ENCODE results near the gene EXPH5.

Gene EXPH5

DNA sequence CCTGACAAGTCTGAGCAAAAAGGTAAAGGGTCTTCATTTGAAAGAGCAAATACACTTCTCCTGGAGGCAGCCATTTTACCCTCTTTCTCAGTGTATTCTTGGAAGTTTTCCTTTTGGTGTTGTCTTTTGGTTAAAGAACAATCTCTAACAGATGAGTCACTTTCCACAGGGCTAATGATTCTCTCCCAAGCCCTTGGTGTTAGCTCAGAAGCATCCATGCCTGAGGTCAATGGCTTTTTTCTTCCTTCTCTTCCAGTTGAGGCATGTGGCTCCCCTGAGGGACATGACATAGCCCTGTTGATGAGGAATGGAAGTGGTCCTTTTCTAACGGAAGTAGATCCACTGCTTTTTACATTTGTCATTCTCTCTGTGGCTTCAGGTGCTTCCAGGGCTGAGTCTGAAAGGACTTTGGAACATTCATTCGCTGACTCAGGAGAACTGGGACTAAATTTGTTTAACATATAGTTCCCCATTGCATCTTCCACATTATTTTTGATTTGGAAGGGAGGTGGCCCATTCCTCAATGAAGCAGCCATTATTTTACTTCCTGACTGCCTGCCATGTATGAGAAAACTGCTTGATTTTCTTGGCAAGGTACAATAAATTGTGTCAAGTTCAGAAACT lies 81.6 kb downstream of the EXPH5 start:
- DNase-seq (ENCODE audit: low spot score), result no peak

DNA sequence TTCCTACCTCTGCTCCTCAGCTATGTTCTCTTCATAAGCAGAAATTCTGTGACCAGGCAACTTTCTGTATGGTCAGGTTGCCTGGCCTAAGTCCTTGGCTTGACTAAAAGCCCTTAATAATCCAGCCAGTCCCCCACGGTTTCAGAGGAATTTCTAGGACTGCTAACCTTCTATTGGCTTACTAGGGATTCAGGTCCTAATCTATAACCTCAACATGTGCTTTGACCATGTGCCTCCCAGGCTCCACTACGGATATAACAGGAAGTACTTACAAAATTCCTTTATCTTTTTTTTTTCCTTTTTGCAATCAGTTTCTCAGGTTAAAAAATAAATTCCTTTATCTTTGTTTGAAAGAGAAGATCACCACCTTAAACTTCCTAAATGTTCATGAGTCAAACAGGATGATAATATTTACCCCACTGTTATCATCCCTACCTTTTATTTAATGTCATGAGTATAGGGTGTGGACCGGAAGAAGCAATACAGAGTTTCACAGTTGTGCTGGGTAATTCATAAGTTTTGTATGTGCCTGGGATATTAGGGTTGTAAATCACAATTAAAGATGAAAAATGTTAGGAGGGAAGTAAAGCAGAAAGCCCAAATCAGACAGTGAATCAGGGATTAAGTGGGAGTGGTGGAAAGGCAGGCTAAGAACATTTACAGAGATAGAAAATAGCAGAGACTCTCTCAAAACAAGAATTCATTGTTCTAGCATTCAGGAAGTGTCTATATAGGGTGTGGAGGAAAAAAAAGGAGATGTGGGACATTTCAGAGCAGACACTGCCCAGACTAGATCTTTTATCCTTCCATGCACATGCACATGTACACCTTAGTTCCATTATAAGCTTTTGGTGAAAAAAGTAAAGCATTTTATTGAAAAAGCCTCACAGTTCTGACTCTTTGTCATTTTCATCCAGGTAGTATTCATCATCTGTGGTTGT lies 84.6 kb downstream of the EXPH5 start:
- no peak for DNase-seq (ENCODE audit: low spot score)

GRCh38 chr11:108501396-108501795 lies 92.2 kb downstream of the EXPH5 start:
- DNase-seq (ENCODE audit: low spot score), result no peak

DNA sequence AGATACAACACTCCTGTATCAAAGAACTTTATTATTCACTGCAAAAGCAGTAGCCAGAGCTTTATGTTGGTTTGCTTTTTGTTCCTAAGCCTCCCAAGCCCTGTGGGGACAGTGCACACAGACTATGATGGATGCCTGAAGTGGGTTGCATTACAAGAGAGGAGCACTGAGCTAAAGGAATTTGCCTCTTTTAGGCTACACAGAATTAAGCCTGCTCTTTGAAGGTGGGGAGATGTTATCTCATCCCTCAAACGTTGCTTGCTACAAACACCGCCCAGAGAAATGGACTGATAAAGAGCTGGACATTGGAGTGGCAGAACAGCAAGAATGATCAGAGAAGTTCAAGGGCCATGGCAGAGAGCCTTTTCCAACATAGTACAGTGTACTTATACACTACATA lies 92.8 kb downstream of the EXPH5 start:
- DNase-seq (ENCODE audit: low spot score), result no peak

- DNase-seq (ENCODE audit: low spot score), result no peak
Observed at GRCh38 chr11:108500169-108500568, 93.4 kb downstream of the EXPH5 start.

DNA sequence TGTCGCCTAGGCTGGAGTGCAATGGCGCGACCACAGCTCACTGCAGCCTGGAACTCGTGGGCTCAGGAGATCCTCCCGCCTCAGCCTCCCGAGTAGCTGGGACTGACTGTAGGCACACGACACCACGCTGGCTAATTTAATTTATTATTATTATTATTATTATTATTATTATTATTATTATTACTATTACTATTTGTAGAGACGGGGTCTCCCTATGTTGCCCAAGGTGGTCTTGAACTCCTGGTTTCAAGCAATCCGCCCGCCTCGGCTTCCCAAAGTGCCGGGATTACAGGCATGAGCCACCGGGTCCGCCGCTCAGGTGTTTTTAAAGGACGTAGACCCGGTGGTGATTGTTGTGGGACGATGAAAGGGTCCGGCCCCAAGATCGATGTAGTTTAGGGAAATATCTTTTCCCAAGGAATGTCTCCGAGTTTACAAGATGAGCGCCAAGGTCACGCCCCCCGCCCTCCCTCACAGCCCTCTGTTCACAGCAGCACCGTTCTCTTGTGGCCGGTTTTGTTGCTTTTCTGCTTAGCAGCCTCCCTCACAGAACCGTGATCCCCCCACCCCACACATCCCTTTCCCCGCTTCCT lies 94.7 kb downstream of the EXPH5 start:
- no peak for DNase-seq (ENCODE audit: low spot score)

- DNase-seq (ENCODE audit: low spot score), result peak; percentile 58
Observed at GRCh38 chr11:108498046-108498815, 95.3 kb downstream of the EXPH5 start, which contains the start of gene POGLUT3. Gene POGLUT3 (minus strand): TSS chr11:108498384. CDS start chr11:108498366, 18 bp downstream.

DNA sequence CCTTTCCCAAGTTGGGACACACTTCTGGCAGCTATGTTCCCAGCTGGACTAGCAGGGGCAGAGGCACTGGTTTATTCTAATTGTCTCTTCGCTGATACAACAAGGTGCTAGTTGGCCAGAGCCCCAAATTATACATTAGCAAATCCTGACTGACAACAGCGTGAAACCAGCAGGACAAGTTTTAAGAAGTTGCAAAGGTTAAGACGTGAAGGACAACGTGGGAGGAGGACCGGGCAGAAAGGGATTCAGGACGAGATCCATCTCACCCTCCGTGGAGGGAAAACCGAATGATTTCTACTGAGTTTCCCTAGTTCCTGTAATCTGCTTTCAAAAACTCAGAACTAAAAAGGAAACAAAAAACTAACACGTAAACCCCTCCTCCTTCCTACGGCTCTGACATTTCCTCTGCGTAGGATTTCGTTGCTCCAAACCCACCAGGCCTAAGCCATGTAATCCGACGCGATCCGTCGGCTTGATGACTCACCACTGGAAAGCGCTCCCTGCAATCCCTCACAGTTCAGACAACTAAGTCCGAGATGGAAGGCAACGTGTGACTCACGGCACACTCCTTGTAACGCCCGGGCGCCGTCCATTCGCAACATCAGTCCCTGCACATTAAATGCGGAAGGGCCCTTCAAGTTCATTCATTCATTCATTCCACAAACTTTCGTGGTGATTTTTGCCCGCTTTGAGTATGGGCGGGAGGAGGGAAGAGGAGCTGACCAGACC lies 96.1 kb downstream of the EXPH5 start:
- peak; percentile 54 for DNase-seq (ENCODE audit: low spot score)

DNA sequence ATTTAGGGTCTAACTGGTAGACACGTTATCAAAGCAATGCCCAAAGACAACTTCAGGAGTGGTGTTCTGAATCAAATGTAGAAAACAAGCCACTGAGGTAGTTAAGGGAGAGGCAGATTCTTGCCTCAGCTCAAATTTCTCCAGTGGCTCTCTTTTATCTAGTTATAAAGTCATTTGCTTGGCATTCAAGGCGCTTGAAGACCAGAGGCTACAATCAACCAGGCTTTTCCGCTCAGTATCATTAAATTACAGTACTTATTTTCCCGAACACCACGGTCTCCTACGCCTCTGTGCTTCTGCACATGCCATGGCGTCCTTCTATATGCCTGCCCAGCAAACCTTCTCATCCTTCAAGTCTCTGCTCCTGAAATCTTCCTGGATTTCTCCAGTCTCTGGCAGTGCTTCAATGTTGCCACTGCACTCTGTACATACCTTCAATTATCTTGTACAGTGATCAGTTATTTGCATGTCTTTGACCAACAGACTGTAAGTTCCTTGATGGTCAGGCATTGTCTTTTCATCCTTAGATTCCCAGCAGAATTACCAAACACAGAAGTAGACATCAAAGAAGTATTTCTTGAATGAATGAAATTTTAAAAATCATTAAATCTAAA lies 96.8 kb downstream of the EXPH5 start:
- DNase-seq (ENCODE audit: low spot score), result no peak

DNA sequence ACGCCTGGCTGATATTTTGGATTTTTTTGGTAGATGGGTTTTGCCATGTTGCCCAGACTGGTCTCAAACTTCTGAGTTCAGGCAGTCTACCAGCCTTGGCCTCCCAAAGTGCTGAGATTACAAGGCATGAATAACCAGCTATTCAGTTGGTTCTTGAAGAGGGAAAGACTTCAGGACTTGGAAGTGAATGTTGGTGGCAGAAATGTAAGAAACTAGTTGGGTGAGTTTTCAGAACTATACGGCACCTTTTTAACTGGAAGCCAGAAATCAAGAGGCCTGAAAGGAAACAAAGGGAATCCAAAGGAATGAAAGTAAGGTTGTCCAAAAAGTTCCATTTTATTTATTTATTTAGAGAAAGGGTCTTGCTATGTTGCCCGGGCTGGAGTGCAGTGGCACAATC lies 98.2 kb downstream of the EXPH5 start:
- DNase-seq (ENCODE audit: low spot score), result no peak

DNA sequence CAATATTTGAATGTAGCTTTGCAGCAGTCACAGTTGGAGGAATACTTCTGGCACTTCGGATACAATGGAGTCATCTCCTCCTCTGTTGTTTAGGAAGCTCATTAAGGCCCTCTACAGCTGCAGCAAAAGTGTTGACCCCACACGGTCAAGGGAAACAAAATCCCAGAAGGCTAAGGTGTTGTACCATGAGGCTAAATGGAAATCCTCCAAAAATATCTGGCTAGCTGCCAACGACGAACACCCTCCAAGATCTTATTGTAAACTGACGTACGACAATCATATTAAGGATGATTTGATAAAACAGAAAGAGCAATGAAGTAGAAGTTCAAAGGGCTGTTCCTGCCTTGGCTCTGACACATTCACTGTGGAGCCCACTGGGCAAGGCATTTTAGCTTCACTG lies 99.4 kb downstream of the EXPH5 start:
- no peak for DNase-seq (ENCODE audit: low spot score)

DNA sequence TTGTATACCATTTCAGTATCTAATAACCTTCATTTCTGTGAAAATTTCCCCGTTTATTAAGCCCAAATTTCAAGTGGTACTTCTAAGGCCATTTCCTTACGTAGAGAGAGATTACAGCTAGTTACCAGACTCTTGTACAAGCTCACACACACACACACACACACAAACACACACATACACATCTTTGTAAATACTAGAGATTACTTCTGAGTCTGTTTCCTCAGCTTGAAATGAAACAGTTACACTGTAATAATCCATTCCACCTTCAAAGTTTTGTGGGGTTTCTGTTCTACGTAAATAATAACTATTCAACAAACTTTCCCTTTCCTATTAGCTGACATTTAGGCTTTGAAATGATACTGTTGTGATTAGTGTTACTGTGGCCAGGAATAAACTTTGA lies 101.6 kb downstream of the EXPH5 start:
- no peak for DNase-seq (ENCODE audit: low spot score)

- no peak for DNase-seq (ENCODE audit: low spot score)
Observed at GRCh38 chr11:108486828-108487227, 106.7 kb downstream of the EXPH5 start.

GRCh38 chr11:108486331-108486730 lies 107.2 kb downstream of the EXPH5 start:
- DNase-seq (ENCODE audit: low spot score), result no peak

GRCh38 chr11:108483163-108483562 lies 110.4 kb downstream of the EXPH5 start:
- DNase-seq (ENCODE audit: low spot score), result no peak

DNA sequence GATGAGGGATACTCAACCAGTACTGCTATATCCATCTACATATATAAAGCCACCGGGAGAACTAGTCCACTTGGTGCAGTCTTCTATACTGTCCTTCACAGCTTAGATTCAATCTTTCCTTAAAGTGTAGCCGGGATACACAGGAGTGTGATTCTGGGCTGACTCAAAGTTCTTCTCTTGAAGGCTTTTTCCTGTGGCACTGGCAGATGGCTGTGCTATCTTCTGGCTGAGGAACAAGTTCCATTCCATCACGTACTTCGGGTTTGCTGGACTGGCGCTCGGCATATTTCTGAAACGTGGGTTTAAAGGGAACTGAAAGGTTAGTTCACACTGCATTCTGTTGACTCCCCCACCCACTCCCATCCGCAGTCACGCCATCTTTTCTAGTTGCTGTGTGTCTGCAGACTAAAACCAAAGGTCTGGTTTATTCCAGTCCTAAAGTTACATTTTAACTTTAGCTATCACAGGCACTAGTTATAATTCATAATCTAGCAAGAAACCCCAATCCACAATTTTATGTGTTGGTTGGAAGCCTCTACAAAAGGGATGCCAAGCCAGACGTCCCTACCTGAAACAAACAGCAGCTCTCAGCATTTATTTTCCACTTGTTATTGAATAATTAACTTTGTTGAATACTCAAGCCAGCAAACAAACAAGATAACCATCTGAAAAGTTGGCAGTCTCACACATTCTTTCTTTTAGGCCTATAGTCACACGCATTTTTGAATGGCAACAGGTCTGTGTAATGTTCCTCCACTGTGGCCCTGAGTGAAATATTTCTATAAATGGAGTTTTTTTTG lies 118.7 kb downstream of the EXPH5 start:
- no peak for DNase-seq (ENCODE audit: low spot score)

DNA sequence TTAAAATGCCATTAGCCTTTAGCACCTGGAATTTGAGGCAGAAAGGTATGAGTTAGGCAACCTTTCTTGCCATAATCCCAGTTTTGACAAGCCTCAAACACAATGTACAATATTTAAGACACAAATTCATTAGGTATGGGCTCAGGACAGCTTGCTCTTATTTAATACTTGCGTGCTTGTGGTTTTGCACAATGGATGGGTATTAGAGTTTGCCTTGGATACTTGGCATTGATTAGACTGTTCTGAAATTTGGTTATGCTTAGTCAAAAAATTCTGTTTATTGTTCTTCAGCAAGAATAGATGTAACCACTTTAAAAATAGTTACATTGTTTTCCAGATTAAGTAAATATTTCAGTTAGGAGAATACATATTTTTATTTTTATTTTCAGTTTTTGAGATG lies 120.9 kb downstream of the EXPH5 start:
- DNase-seq (ENCODE audit: low spot score), result no peak

- DNase-seq (ENCODE audit: low spot score), result no peak
Observed at GRCh38 chr11:108468478-108468864, 125.1 kb downstream of the EXPH5 start.

- peak; percentile 92 for DNase-seq (ENCODE audit: low spot score)
Observed at GRCh38 chr11:108467091-108467823, 126.3 kb downstream of the EXPH5 start, which contains the start of gene C11orf65. Gene C11orf65 (minus strand): TSS chr11:108467529. CDS start chr11:108461559, 5,970 bp downstream.
